BJ (cell line): ENCODE measurements around the gene KCNIP2. TPM values are rescaled to one million over a fixed set of nuclear protein-coding genes. Genes with fewer than 3 reads are reported as not detected.

ENCODE experiments used
- CTCF ChIA-PET: fragments of 350-600 bp; formaldehyde crosslinking; extraction: SDS; loops from one replicate; lab custom pipeline; 2021; ENCODE audit warnings: antibody characterized with exemption, inconsistent platforms; lab: Yijun Ruan, JAX
- POLR2A ChIA-PET: fragments of 300-600 bp; sonication (Branson Sonifier 250); formaldehyde crosslinking; extraction: SDS; loops from one replicate; lab custom pipeline; 2021; ENCODE audit warnings: antibody characterized with exemption; lab: Charles Lee
- DNase-seq: peaks from one replicate; pipeline ENCODE4 v3.0.0-alpha.2; 2011; ENCODE audit warnings: low read depth
- H3K27me3 ChIP-seq: 2 replicates; pipeline ENCODE4 v1.6.0; 2011; ENCODE audit warnings: low read length; ENCODE audit not compliant: control insufficient read depth, insufficient read depth
- H3K36me3 ChIP-seq: 2 replicates; pipeline ENCODE4 v1.5.1; 2011; ENCODE audit warnings: low read length; ENCODE audit not compliant: control insufficient read depth, insufficient read depth
- H3K4me3 ChIP-seq: 2 replicates; pipeline ENCODE4 v1.5.1; 2011; ENCODE audit warnings: low read depth, mild to moderate bottlenecking, control low read depth, low read length
- polyA plus RNA-seq: library from polyadenylated mRNA; depleted of rRNA; stranded (reverse); fragments of >200 nt; gene quantifications from 2 replicates; pipeline ENCODE4 v1.2.3, GENCODE V29; 2011
- TF ChIP-seq, protein P1 (sequence below): IDR thresholded peaks from 2 replicates; pipeline ENCODE4 v1.5.1; 2011; ENCODE audit warnings: low read depth, mild to moderate bottlenecking, control low read depth, inconsistent platforms, low read length, moderate library complexity; ENCODE audit not compliant: insufficient read depth

The KCNIP2 gene
- polyA plus RNA-seq, 1 experiment, result 0.38 TPM

- TF ChIP-seq, protein P1, sequence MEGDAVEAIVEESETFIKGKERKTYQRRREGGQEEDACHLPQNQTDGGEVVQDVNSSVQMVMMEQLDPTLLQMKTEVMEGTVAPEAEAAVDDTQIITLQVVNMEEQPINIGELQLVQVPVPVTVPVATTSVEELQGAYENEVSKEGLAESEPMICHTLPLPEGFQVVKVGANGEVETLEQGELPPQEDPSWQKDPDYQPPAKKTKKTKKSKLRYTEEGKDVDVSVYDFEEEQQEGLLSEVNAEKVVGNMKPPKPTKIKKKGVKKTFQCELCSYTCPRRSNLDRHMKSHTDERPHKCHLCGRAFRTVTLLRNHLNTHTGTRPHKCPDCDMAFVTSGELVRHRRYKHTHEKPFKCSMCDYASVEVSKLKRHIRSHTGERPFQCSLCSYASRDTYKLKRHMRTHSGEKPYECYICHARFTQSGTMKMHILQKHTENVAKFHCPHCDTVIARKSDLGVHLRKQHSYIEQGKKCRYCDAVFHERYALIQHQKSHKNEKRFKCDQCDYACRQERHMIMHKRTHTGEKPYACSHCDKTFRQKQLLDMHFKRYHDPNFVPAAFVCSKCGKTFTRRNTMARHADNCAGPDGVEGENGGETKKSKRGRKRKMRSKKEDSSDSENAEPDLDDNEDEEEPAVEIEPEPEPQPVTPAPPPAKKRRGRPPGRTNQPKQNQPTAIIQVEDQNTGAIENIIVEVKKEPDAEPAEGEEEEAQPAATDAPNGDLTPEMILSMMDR, result no peak
- ChIA-PET POLR2A (no interaction called here), CTCF (interaction anchor here (0.7 to 3.5 kb wide), 3 partner anchors 18 to 251 kb away, joined by 3 to 13 read pairs (median 6); no protein-coding TSS in a partner anchor)
- H3K36me3 ChIP-seq, result 0 out of 2 replicates have a peak, but pooled peaks cover 1% of the 10 kb centered on the region
- peak overlapping the region; percentile 99 for H3K4me3 ChIP-seq
- DNase-seq, result no peak
- H3K27me3 ChIP-seq, result no peaks in the 10 kb centered on the region
Observed at GRCh38 chr10:101816913-101817336, 26.7 kb downstream of the KCNIP2 start.

DNA sequence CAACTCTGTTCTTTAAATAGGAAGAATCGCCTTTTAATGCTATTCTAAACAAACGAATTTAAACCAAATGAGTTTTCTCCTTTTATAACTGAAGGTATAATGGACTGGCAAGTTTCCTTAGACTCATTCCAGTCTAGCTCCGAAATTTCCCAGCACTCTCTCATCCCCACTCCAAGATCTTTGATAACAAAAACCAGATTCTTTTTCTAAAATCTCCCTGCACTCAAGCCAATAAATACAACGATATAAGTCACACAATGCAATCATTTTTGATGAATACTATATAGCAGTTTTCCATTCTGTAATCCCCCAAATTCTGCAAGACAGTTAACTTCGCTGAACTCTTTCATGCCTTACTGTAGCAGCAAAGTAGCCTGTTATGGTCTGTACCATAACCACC is 27.2 kb downstream of the KCNIP2 start:
- DNase-seq, result no peak
- peaks cover 2% of the 10 kb centered on the region; the same call in 1 of the 2 replicates for H3K36me3 ChIP-seq
- POLR2A ChIA-PET, result no interaction called here
- H3K4me3 ChIP-seq, result peak overlapping the region; percentile 99
- H3K27me3 ChIP-seq, result no peaks in the 10 kb centered on the region
- CTCF ChIA-PET, result interaction anchor here (1.5 to 3.5 kb wide), 2 partner anchors 19 to 25 kb away, joined by 6 to 13 read pairs; no protein-coding TSS in a partner anchor
- TF ChIP-seq, protein P1, result no peak

DNA sequence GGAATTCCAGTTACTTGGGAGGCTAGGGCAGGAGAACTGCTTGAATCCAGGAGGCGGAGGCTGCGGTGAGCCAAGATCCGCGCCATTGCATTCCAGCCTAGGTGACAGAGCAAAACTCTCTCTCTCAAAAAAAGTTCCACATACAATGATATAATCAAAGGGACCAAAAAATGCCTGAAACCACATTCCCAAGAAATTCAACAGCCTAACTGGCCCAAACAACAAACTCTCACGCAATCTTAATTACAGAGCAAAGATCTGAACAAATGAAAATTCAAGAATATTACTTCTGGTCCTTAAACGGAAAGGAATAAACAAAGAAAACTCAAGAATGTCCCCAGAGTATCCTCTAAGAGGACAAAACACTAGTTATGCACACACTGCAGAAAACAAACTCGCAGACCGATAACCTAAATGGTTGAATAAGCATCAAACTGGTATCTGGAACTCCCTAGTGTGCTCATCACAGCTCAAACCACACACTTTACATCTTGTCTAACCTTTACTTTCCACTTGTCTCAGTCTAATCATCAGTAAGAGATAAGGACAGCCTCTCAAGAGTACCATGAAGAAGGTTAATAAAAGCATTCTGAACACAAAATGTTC is 29.0 kb downstream of the KCNIP2 start:
- H3K36me3 ChIP-seq, result peaks cover 5% of the 10 kb centered on the region

DNA sequence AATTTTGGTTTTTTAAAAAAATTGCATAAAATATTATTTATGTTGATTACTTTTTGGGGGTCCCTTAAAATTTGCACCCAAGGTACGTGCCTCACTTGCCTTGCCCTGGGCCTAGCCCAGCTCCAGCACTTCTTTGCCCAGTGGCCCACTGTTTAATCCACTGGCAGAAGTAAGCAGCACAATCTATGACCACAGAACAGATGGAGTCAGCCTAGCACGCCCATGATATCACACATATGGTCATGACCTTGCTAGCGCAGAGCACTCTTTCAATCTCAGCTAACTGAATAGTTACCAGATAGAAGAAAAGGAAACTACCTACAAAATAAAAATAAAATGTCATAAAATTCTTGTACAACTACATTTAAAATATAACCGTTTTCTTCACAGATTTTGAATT is 31.0 kb downstream of the KCNIP2 start:
- TF ChIP-seq, protein P1, result no peak
- no peak for DNase-seq
- Histone ChIP-seq H3K4me3 (no peak overlapping the region), H3K36me3 (peaks cover 5% of the 10 kb centered on the region), H3K27me3 (no peaks in the 10 kb centered on the region)
- ChIA-PET POLR2A (no interaction called here), CTCF (interaction anchor here (1.0 to 1.5 kb wide), 3 partner anchors 25 to 31 kb away, joined by 4 to 6 read pairs (median 5); no protein-coding TSS in a partner anchor)

More for the DNA sequence above, 29.0 kb downstream of the KCNIP2 start:
- TF ChIP-seq, protein P1, result no peak
- CTCF ChIA-PET, result interaction anchor here (1.0 to 1.2 kb wide), 2 partner anchors 26 to 196 kb away, joined by 4 read pairs; no protein-coding TSS in a partner anchor
- peak overlapping the region; percentile 99 for H3K4me3 ChIP-seq
- POLR2A ChIA-PET, result no interaction called here
- no peak for DNase-seq
- H3K27me3 ChIP-seq, result no peaks in the 10 kb centered on the region

GRCh38 chr10:101807158-101807557 is 36.4 kb downstream of the KCNIP2 start:
- H3K4me3 ChIP-seq, result no peak overlapping the region
- H3K36me3 ChIP-seq, result peaks cover 13% of the 10 kb centered on the region
- ChIA-PET POLR2A (no interaction called here), CTCF (no interaction called here)
- no peaks in the 10 kb centered on the region for H3K27me3 ChIP-seq
- no peak for DNase-seq
- TF ChIP-seq, protein P1, result no peak
